Fibroblast of villous mesenchyme (primary cell): Measurements from ENCODE around the gene NRP2. TPM values are rescaled to one million over a fixed set of nuclear protein-coding genes. Genes with fewer than 3 reads are reported as not detected.

Experiments used
- DNase-seq: peaks from one replicate; pipeline ENCODE4 v3.0.0-alpha.2; 2010; ENCODE audit warnings: low read depth
- H3K4me3 ChIP-seq: 2 replicates; pipeline ENCODE4 v1.5.1; 2011; ENCODE audit warnings: low read depth, mild to moderate bottlenecking, low read length
- total RNA-seq: library from RNA; depleted of rRNA; stranded (reverse); fragments of >200 nt; gene quantifications from 2 replicates; pipeline ENCODE4 v1.2.3, GENCODE V29; 2012
- TF ChIP-seq, protein P1 (sequence below): IDR thresholded peaks from 2 replicates; pipeline ENCODE4 v1.5.1; 2012; ENCODE audit warnings: low read depth, mild to moderate bottlenecking, low read length; ENCODE audit not compliant: insufficient read depth

The NRP2 gene
- total RNA-seq, 1 donor, result 117 TPM

DNA sequence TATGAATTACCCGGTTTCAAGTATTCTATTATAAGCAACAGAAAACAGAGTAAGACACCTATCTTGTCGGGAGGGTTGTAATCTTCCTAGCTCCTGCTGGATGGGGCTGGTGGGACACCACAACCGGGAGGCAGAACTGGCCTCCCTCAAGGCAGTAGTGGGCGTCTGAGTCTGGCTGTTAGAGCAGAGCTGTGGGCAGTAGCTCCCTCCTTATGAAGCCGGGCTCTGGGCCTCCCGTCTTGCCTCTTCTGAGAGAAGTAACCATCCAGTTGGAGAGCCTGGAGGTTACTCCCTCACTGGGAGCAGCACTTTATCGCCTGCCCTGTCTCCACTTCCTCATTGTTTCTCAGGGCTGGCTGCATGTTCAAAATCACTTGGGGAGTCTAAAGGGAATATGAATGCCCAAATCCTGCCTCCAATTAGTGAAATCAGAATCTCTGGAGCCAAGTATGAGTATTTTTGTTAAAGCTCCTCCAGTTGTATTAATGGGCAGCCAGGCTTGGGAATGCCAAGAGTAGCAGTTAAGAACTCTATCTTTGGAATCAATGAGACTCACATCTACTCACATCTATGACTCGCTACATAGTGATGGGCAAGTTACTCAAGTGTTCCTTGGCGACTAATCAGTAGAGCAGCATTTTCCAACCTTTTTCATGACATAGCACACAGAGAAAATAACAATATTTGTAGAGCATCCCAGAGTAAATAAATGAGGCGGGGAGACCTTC lies 27.3 kb upstream of the NRP2 start:
- TF ChIP-seq, protein P1, sequence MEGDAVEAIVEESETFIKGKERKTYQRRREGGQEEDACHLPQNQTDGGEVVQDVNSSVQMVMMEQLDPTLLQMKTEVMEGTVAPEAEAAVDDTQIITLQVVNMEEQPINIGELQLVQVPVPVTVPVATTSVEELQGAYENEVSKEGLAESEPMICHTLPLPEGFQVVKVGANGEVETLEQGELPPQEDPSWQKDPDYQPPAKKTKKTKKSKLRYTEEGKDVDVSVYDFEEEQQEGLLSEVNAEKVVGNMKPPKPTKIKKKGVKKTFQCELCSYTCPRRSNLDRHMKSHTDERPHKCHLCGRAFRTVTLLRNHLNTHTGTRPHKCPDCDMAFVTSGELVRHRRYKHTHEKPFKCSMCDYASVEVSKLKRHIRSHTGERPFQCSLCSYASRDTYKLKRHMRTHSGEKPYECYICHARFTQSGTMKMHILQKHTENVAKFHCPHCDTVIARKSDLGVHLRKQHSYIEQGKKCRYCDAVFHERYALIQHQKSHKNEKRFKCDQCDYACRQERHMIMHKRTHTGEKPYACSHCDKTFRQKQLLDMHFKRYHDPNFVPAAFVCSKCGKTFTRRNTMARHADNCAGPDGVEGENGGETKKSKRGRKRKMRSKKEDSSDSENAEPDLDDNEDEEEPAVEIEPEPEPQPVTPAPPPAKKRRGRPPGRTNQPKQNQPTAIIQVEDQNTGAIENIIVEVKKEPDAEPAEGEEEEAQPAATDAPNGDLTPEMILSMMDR, result no peak
- H3K4me3 ChIP-seq, result no peak overlapping the region
- peak; percentile 16 for DNase-seq

DNA sequence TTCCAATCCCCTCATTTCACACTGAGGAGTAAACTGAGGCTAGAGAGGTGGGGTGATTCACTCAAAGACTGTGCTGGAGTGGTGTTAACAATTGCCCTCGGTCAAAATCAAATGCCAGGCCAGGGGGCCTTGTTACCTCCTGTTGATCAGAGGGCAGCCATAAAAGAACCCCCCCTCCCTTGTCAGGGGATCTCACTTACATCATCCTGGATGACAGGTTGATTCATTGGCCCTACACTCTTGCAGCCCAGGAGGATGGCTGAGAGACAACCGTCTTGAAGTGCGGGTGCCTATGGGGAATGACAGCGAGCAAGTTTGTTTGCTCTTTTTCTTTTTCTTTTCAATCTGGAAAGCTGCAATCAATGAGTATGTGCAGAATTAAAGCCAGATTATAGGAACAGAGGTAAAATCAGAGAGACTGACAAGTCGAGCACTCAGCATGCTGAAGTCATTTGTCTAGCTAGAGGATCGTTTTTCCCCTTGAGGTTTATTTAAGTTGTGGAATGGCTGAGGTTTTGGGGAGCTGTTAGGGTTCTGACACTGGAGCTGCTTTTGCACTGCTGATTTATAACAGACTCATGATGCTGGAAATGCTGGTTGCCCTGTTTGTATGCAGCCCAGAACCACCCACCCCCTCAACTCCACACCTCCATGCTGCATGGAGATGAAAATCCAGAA lies 26.4 kb upstream of the NRP2 start:
- no peak for DNase-seq
- no peak overlapping the region for H3K4me3 ChIP-seq
- TF ChIP-seq, protein P1, result no peak

DNA sequence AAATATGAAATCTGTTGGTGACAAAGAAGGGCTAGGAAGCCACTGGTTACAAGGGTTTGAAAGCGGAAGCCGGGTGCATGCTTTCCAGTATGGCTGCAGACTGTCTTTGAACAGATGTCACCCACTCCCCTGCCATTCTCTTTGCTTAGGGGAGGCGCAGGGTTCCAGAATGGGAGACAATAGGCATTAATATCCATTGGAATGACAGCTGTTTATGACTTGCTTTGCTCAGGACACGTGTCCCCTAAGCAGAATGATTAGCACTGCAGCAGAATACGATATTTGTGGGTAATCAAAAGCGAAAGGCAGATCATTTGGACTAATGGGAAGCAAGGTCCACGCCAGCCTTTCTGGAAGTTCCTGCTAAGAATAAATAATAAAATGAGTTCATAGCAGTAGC lies 25.8 kb upstream of the NRP2 start:
- TF ChIP-seq, protein P1, result no peak
- H3K4me3 ChIP-seq, result no peak overlapping the region
- DNase-seq, result no peak

DNA sequence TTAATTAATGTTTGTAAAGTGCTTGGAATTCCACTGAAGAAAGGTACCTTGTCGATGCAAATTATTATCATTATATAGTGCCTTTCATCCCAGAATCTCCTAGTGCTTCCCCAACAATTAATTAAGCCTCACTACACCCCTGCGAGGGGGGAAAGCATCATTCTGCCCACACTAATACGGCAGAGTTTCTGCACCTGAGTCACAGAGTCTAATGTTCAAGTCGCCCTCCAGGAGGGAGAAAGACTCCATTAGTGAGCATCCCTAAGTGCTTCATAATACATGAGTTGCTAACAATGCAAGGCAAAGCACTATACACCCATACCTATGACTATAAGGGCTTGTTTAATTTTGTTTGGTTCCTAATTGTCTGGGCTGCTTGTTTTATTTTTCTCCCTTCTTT lies 25.4 kb upstream of the NRP2 start:
- no peak overlapping the region for H3K4me3 ChIP-seq
- DNase-seq, result no peak
- TF ChIP-seq, protein P1, result no peak

DNA sequence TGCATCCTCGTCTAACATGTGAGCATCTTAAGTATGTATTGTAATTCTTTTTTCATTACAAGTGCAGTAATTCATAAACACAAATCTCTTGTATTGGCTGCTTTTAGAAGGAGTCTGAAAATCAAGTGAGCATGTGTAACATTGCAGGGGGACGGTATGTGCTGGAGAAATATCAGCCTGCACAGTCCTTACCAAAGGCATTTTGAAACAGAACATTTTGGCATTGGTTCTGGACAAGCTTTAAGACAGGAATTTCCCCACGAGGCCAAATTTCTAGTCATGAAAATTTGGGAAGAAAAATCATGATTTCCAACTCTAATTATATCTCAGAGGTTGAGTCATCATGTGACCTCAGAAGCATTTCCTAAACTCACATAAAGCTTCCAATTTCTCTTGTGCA lies 24.7 kb upstream of the NRP2 start:
- peak; percentile 45 for DNase-seq
- TF ChIP-seq, protein P1, result no peak

DNA sequence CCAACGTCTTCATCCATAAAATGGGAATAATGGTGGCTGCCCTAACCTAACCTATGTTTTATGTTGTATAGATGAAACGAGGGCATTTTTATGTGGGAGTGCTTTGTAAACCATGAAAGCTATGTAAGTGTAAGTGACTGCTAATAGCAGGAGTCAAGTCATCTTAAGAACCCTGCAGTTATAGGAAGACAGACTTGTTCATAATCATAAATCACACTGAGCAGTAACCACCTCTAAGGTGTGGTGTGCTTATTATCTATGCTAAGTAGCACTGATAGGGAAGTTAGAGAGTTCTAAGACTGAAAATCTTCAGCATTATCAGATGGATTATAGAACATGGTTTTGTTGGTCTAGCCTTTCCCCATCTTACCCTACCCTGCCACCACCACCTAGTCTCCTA lies 24.2 kb upstream of the NRP2 start:
- TF ChIP-seq, protein P1, result no peak
- H3K4me3 ChIP-seq, result no peak overlapping the region
- DNase-seq, result no peak

More for the DNA sequence above, 24.7 kb upstream of the NRP2 start:
- no peak overlapping the region for H3K4me3 ChIP-seq

DNA sequence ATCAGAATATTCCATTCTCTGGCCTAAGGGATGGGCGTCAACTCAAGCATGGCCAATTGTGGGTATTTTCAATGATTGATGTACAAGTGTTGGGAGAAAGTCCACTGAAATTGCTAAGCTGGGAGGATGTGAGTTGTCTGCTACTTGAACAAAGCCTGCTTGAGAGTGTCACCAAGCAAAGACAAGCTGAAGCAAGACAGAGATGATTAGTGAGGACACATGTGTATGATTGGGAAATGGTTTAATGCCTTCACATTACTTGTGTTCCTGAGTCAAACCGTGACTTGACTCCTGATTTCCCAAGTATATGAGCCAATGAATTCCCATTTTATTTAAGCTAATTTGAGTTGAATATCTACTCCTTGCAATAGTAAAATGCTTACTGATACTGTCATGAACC lies 23.7 kb upstream of the NRP2 start:
- TF ChIP-seq, protein P1, result no peak
- no peak overlapping the region for H3K4me3 ChIP-seq
- DNase-seq, result no peak
